Stomach (tissue), 4 donors: Measurements from ENCODE around the gene CFAP77.

Experiments
- CTCF ChIP-seq, 7 experiments: fragments of 450-650 bp in 4 of 7; fragments of 200-600 bp in 3 of 7; sonication (generic) in 3 of 7; IDR thresholded peaks; one replicate each; pipeline ENCODE4 v1.5.1; 2016 to 2019; ENCODE audit warnings: antibody characterized with exemption in 7 of 7, control low read depth in 2 of 7, mild to moderate bottlenecking in 1 of 7
- POLR2AphosphoS5 ChIP-seq, 3 donors: sonication (generic); formaldehyde crosslinking; IDR thresholded peaks; one replicate each; pipeline ENCODE4 v1.6.1; 2016; ENCODE audit warnings: antibody characterized with exemption in 3 of 3

DNA sequence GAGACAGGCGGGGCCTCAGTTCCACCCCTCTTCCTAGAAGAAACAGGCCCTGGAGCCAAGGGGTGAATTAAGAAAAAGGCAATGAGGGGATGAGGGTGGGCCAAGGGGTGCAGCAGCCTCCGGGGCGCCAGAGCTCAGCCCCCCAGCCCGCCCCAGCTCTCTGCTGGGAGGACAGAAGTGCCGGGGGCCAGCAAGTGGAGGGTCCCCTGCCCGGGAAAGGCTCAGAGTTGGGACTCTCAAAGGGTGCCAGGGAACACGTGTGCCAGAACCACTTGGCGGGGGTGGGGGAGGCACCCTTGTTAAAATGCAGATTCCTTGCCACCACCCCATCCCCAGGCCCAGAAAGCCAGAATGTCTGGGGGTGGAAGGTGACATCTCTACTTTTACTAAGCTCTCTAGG, 104.8 kb downstream of the CFAP77 start:
- TF ChIP-seq POLR2AphosphoS5 (IDR thresholded peaks at IDR 0.05) = no peak
- TF ChIP-seq CTCF (IDR thresholded peaks at IDR 0.05) = no peak
